CD4-positive, alpha-beta T cell (primary cell): Measurements from ENCODE around the gene LIPA. TPM values are rescaled to one million over a fixed set of nuclear protein-coding genes. Genes with fewer than 3 reads are reported as not detected.

Experiments used
- ATAC-seq: fragments of 200-7000 bp; cut with Tn5 transposase; one replicate; pipeline ENCODE4 v1.10.0; 2022; ENCODE audit warnings: mild to moderate bottlenecking; ENCODE audit not compliant: poor library complexity
- CTCF ChIA-PET: fragments of 350-600 bp; sonication (Branson Sonifier 250); formaldehyde crosslinking; loops from one replicate; lab custom pipeline; 2021; ENCODE audit warnings: antibody characterized with exemption, inconsistent platforms; lab: Charles Lee
- POLR2A ChIA-PET: fragments of 350-600 bp; sonication (Branson Sonifier 250); formaldehyde crosslinking; loops from one replicate; lab custom pipeline; 2021; ENCODE audit warnings: antibody characterized with exemption, inconsistent platforms; lab: Charles Lee
- DNase-seq, 14 experiments: peaks; one replicate each; pipeline ENCODE4 v3.0.0-alpha.2; 2013 to 2020; ENCODE audit warnings: mixed read lengths in 2 of 14
- H3K27ac ChIP-seq, 2 donors: one replicate each; pipeline versions ENCODE4 v1.5.1 to v1.7.0; 2013; ENCODE audit warnings: low read length in 2 of 2, low read depth in 1 of 2, mild to moderate bottlenecking in 1 of 2
- H3K27me3 ChIP-seq, 2 experiments: 1 replicate in 1 of 2; 2 replicates in 1 of 2; pipeline versions ENCODE4 v1.6.1 to v1.7.0; 2013; ENCODE audit warnings: low read length in 2 of 2, control low read depth in 1 of 2, mild to moderate bottlenecking in 1 of 2, moderate library complexity in 1 of 2; ENCODE audit not compliant: insufficient read depth in 2 of 2, control insufficient read depth in 1 of 2
- H3K36me3 ChIP-seq: one replicate; pipeline ENCODE4 v1.6.1; 2013; ENCODE audit warnings: low read length, control low read depth; ENCODE audit not compliant: insufficient read depth
- H3K4me1 ChIP-seq: one replicate; pipeline ENCODE4 v1.6.1; 2013; ENCODE audit warnings: low read length, control low read depth; ENCODE audit not compliant: insufficient read depth
- H3K4me3 ChIP-seq: one replicate; pipeline ENCODE4 v1.5.1; 2013; ENCODE audit warnings: mild to moderate bottlenecking, low read length, moderate library complexity
- H3K9me3 ChIP-seq, 2 experiments: 1 replicate in 1 of 2; 2 replicates in 1 of 2; pipeline versions ENCODE4 v1.6.1 to v1.7.0; 2013; ENCODE audit warnings: low read length in 2 of 2, mild to moderate bottlenecking in 2 of 2, control low read depth in 1 of 2, moderate library complexity in 1 of 2; ENCODE audit not compliant: control insufficient read depth in 1 of 2, insufficient read depth in 1 of 2
- H3K27ac Mint-ChIP-seq: one replicate; pipeline ENCODE4 v1.8.0; 2020; ENCODE audit warnings: mixed read lengths
- H3K27me3 Mint-ChIP-seq: one replicate; pipeline ENCODE4 v1.8.0; 2021; ENCODE audit warnings: mixed read lengths
- H3K36me3 Mint-ChIP-seq: one replicate; pipeline ENCODE4 v1.8.0; 2021; ENCODE audit warnings: low read depth, mixed read lengths
- H3K4me1 Mint-ChIP-seq: one replicate; pipeline ENCODE4 v1.8.0; 2021; ENCODE audit warnings: low read depth, mixed read lengths
- H3K4me3 Mint-ChIP-seq: one replicate; pipeline ENCODE4 v1.8.0; 2020; ENCODE audit warnings: mild to moderate bottlenecking, mixed read lengths
- H3K9me3 Mint-ChIP-seq: one replicate; pipeline ENCODE4 v1.8.0; 2020; ENCODE audit warnings: mixed read lengths
- intact Hi-C, 2 experiments: fragments of 100-400 bp; cut with DNase I in 1 of 2; cut with micrococcal nuclease in 1 of 2; formaldehyde crosslinking; loops; one replicate each; pipeline versions ENCODE4 v1.15.1 to v1.9.0; 2023 to 2025; cut with DNase I, micrococcal nuclease
- polyA plus RNA-seq, 2 donors: library from polyadenylated mRNA; unstranded; fragments of 120-200 nt; gene quantifications; one replicate each; pipeline ENCODE4 v1.2.1, GENCODE V29; 2013
- total RNA-seq, 174 experiments: library from RNA in 2 of 174; stranded (reverse) in 2 of 174; gene quantifications; one replicate each; pipeline ENCODE4 v1.2.3 and lab custom pipeline; 2021 to 2026
- TF ChIP-seq, protein P1 (sequence below): fragments of 200-600 bp; IDR thresholded peaks from one replicate; pipeline ENCODE4 v1.8.0; 2022; ENCODE audit warnings: antibody characterized with exemption, mild to moderate bottlenecking

The LIPA gene
- 10 to 100 TPM; 15.6 to 16.4 TPM for total RNA-seq
- 72.2 TPM for polyA plus RNA-seq (2013, experiment 1 of 2)
- 49.9 TPM for polyA plus RNA-seq (2013, experiment 2 of 2)
- 14.8 to 146 (median 54.8) reads per million in 172 experiments for total RNA-seq (lab: John Stamatoyannopoulos, UW)

DNA sequence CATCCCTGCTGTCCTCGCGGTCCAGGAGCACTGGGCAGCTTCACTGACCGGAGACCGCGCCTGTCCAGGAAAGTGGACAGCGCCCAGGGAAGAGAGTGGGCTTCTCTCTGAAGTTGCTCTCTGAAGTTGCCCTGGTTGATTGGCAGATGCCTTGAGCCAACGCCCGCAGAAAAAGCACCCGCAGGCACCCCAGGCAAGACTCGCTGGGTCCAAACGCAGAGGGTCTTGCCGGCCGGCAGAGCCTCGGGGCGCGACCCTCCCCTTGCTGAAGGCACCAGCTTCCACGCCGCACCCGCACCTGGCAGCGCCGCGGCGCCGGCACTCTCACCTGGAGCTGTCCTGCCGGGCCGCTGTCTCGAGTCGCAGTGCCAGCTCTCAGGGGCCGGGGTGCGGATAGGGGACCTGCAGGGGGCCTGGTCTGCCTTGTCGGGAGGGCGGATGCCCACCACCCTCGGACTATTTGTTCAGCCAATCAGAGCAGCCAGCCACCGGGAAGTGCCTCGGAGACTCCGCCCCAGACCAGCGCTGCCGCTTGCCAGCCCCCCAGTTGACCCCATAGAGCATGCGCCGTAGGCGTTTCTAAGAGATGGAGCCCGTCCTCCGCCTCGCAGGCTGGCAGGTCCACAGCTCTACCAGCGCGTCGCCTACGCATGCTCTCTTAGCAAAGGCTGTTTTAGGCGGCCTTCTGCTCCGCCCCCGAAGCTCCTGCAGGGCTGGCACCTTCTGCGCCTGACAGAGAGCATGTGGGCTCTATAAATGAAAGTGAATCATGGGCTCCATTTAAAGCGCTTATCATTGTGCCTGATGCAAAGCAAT lies at the start of gene LIPA:
Gene LIPA, minus strand, starts transcription at position 367 of the 816 bp plus-strand sequence. CDS start 4,127 bp downstream, outside the sequence.
- Histone ChIP-seq H3K9me3 (peaks cover 0 to 6% of the 10 kb centered on the region in 2 experiments), H3K27me3 (no peaks in the 10 kb centered on the region), H3K27ac (peak within 1 kb of the TSS; percentile 14 to 41), H3K4me1 (peaks cover 10% of the 10 kb centered on the region), H3K36me3 (no peaks in the 10 kb centered on the region), H3K4me3 (peak within 1 kb of the TSS; percentile 72)
- peak; percentile 97 for ATAC-seq
- TF ChIP-seq, protein P1, sequence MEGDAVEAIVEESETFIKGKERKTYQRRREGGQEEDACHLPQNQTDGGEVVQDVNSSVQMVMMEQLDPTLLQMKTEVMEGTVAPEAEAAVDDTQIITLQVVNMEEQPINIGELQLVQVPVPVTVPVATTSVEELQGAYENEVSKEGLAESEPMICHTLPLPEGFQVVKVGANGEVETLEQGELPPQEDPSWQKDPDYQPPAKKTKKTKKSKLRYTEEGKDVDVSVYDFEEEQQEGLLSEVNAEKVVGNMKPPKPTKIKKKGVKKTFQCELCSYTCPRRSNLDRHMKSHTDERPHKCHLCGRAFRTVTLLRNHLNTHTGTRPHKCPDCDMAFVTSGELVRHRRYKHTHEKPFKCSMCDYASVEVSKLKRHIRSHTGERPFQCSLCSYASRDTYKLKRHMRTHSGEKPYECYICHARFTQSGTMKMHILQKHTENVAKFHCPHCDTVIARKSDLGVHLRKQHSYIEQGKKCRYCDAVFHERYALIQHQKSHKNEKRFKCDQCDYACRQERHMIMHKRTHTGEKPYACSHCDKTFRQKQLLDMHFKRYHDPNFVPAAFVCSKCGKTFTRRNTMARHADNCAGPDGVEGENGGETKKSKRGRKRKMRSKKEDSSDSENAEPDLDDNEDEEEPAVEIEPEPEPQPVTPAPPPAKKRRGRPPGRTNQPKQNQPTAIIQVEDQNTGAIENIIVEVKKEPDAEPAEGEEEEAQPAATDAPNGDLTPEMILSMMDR = no peak
- peak; percentile 89 to 99 (median 94) for DNase-seq
- Mint-ChIP-seq H3K9me3 (no peaks in the 10 kb centered on the region), H3K36me3 (peaks cover 9% of the 10 kb centered on the region), H3K27ac (peak within 1 kb of the TSS; percentile 89), H3K4me1 (peaks cover 30% of the 10 kb centered on the region), H3K27me3 (no peaks in the 10 kb centered on the region), H3K4me3 (peak within 1 kb of the TSS; percentile 92)
- intact Hi-C loops = loop anchor here (2.0 to 10.0 kb wide), 5 partner anchors 51 to 453 kb away; partner anchors contain the start of genes KIF20B (in 2 of the 2), IFIT2 (in 1 of the 2), IFIT5 (in 1 of the 2) and PANK1 (in 1 of the 2)
- ChIA-PET POLR2A (interaction anchor here (0.7 to 3.3 kb wide), 22 partner anchors 8 to 1389 kb away, joined by 3 to 35 read pairs (median 4); partner anchors contain the start of genes IFIT1, IFIT2, IFIT3 and IFIT5), CTCF (interaction anchor here (0.7 to 2.0 kb wide), 7 partner anchors 28 to 319 kb away, joined by 3 to 5 read pairs (median 4); partner anchors contain the start of gene IFIT5)

DNA sequence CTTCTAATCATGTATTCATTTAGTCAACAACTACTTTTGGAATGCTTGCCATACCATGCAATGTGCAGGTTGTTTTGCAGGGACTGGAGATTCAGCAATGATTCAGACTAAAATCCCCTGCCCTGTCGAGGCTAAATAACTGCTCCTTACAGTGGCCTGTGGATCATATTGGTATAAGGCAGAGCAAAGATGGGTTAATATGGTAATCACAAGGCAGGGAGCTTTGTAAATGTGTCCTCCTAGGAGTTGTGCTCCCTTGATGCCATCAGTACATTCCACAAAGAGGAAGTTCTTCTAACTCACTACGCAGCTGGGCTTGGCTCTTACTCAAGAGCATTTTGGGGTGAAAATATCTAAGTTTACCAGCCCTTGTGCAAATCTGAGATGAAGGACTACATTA lies 49.7 kb upstream of the LIPA start:
- ChIA-PET POLR2A (interaction anchor here (0.6 to 3.7 kb wide), 25 partner anchors 11 to 1439 kb away, joined by 3 to 55 read pairs (median 4); partner anchors contain the start of genes IFIT1, IFIT3, IFIT5 and KIF20B), CTCF (interaction anchor here (1.2 to 1.7 kb wide), 3 partner anchors 37 to 68 kb away, joined by 3 to 6 read pairs (median 4); no protein-coding TSS in a partner anchor)
- ATAC-seq (peak; percentile 53), DNase-seq (peak in 4 of 14 experiments; percentile 32 to 60 (median 52))
- TF ChIP-seq, protein P1 = no peak
- Mint-ChIP-seq H3K36me3 (peaks cover 46% of the 10 kb centered on the region), H3K4me1 (peaks cover 58% of the 10 kb centered on the region), H3K27ac (peak overlapping the region; percentile 99), H3K9me3 (peaks cover 8% of the 10 kb centered on the region), H3K27me3 (no peaks in the 10 kb centered on the region), H3K4me3 (peak overlapping the region; percentile 93)
- Histone ChIP-seq H3K36me3 (peaks cover 7% of the 10 kb centered on the region), H3K4me1 (peaks cover 15% of the 10 kb centered on the region), H3K4me3 (peak overlapping the region; percentile 68), H3K27ac (peak overlapping the region; percentile 78 to 89), H3K9me3 (peaks cover 2 to 6% of the 10 kb centered on the region in 2 experiments), H3K27me3 (no peaks in the 10 kb centered on the region)
- intact Hi-C loops = loop anchor here (2.0 to 5.0 kb wide), 4 partner anchors 49 to 122 kb away; partner anchors contain the start of genes IFIT5 (in 1 of the 2) and LIPA (in 1 of the 2)

DNA sequence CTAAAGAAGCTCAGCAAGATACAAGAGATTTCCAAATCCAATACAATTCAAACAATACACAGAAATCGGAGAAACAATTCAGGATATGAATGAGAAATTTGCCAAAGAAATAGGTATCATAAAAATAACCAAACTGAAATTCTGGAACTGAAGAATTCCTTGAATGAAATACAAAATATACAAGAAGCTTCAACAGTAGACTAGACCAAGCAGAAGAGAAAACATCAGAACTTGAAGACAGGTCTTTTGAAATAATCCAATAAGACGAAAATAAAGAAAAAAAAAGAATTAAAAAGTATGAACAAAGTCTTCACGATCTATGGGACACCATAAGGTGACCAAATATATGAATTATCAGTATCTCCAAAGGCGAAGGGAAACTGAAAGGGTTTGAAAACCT lies 47.5 kb upstream of the LIPA start:
- Histone ChIP-seq H3K36me3 (no peaks in the 10 kb centered on the region), H3K4me3 (no peak overlapping the region), H3K4me1 (peaks cover 13% of the 10 kb centered on the region), H3K27ac (no peak overlapping the region), H3K27me3 (no peaks in the 10 kb centered on the region), H3K9me3 (peaks cover 0 to 6% of the 10 kb centered on the region in 2 experiments)
- DNase-seq (no peak), ATAC-seq (no peak)
- Mint-ChIP-seq H3K4me1 (peaks cover 51% of the 10 kb centered on the region), H3K9me3 (peaks cover 6% of the 10 kb centered on the region), H3K4me3 (no peak overlapping the region), H3K36me3 (peaks cover 24% of the 10 kb centered on the region), H3K27ac (peak overlapping the region; percentile 99), H3K27me3 (no peaks in the 10 kb centered on the region)
- TF ChIP-seq, protein P1 = no peak
- ChIA-PET POLR2A (interaction anchor here (1.6 kb wide), 1 partner anchor 115 kb away, joined by 5 read pairs; the partner anchor contains the start of gene IFIT5), CTCF (interaction anchor here (0.8 kb wide), 1 partner anchor 70 kb away, joined by 3 read pairs; no protein-coding TSS in a partner anchor)
- intact Hi-C loops = loop anchor here in 1 of 2 experiments (10.0 kb wide), 1 partner anchor 266 kb away; no protein-coding TSS in a partner anchor
